ENCODE results near the gene SIGLEC9.
A peak's percentile ranks its signal among the peaks of the same experiment; 100 is the strongest.

SIGLEC9 gene

GRCh38 chr19:51124729-51125128 is at the start of gene SIGLEC9:
Gene SIGLEC9 (plus strand): TSS chr19:51124906. CDS start chr19:51124975, 69 bp downstream.
- no peak for DNase-seq (ENCODE audit: low read depth in 3 of 3)

GRCh38 chr19:51075998-51076397 is 48.7 kb upstream of the SIGLEC9 start:
- no peak for DNase-seq (ENCODE audit: low read depth in 3 of 3)

- DNase-seq (ENCODE audit: low read depth in 3 of 3) = no peak
Observed at GRCh38 chr19:51076631-51077213, 48.0 kb upstream of the SIGLEC9 start.

GRCh38 chr19:51078104-51078503 is 46.6 kb upstream of the SIGLEC9 start:
- no peak for DNase-seq (ENCODE audit: low read depth in 3 of 3)

GRCh38 chr19:51078731-51079130 is 46.0 kb upstream of the SIGLEC9 start:
- DNase-seq (ENCODE audit: low read depth in 3 of 3) = no peak

- no peak for DNase-seq (ENCODE audit: low read depth in 3 of 3)
Observed at GRCh38 chr19:51079481-51080110, 45.1 kb upstream of the SIGLEC9 start.

GRCh38 chr19:51081476-51081875 is 43.2 kb upstream of the SIGLEC9 start:
- DNase-seq (ENCODE audit: low read depth in 3 of 3) = no peak

- DNase-seq (ENCODE audit: low read depth in 3 of 3) = no peak
Observed at GRCh38 chr19:51082611-51083010, 42.1 kb upstream of the SIGLEC9 start, which contains the start of gene KLK14. Gene KLK14 (minus strand): TSS chr19:51082887. CDS start chr19:51082614, 273 bp downstream.

GRCh38 chr19:51083181-51083580 is 41.5 kb upstream of the SIGLEC9 start:
- no peak for DNase-seq (ENCODE audit: low read depth in 3 of 3)

- DNase-seq (ENCODE audit: low read depth in 3 of 3) = no peak
Observed at GRCh38 chr19:51083783-51084182, 40.9 kb upstream of the SIGLEC9 start.

- DNase-seq (ENCODE audit: low read depth in 3 of 3) = no peak
Observed at GRCh38 chr19:51084505-51084904, 40.2 kb upstream of the SIGLEC9 start.

- no peak for DNase-seq (ENCODE audit: low read depth in 3 of 3)
Observed at GRCh38 chr19:51086153-51086850, 38.4 kb upstream of the SIGLEC9 start.

GRCh38 chr19:51089786-51090185 is 34.9 kb upstream of the SIGLEC9 start:
- DNase-seq (ENCODE audit: low read depth in 3 of 3) = no peak

GRCh38 chr19:51090471-51090870 is 34.2 kb upstream of the SIGLEC9 start:
- no peak for DNase-seq (ENCODE audit: low read depth in 3 of 3)

GRCh38 chr19:51091126-51091525 is 33.6 kb upstream of the SIGLEC9 start:
- no peak for DNase-seq (ENCODE audit: low read depth in 3 of 3)

- no peak for DNase-seq (ENCODE audit: low read depth in 3 of 3)
Observed at GRCh38 chr19:51091895-51092873, 32.5 kb upstream of the SIGLEC9 start.

GRCh38 chr19:51093101-51093500 is 31.6 kb upstream of the SIGLEC9 start:
- no peak for DNase-seq (ENCODE audit: low read depth in 3 of 3)

- no peak for DNase-seq (ENCODE audit: low read depth in 3 of 3)
Observed at GRCh38 chr19:51093510-51094345, 31.0 kb upstream of the SIGLEC9 start.

GRCh38 chr19:51094696-51095279 is 29.9 kb upstream of the SIGLEC9 start:
- DNase-seq (ENCODE audit: low read depth in 3 of 3) = peak in 1 of 3 donors; percentile 48

GRCh38 chr19:51096473-51097165 is 28.1 kb upstream of the SIGLEC9 start:
- no peak for DNase-seq (ENCODE audit: low read depth in 3 of 3)

Measured in stimulated activated CD4-positive, alpha-beta T cell treated with anti-CD3 and anti-CD28 coated beads, TNF-alpha, amount 100 ng/mL, for 48 hours (primary cell).